GM12875 (cell line): ENCODE data around the gene SLC12A5.

Source experiments
- H3K4me3 ChIP-seq: one replicate; pipeline ENCODE4 v1.5.1; 2011; ENCODE audit warnings: low read depth, low read length, control low read depth
- CTCF ChIP-seq: IDR thresholded peaks from 2 replicates; pipeline ENCODE4 v1.5.1; 2011; ENCODE audit warnings: low read depth, mild to moderate bottlenecking, control low read depth, inconsistent platforms, low read length, moderate library complexity, borderline replicate concordance; ENCODE audit not compliant: insufficient read depth

Gene SLC12A5

GRCh38 chr20:46078954-46079353, 49.9 kb downstream of the SLC12A5 start:
- no peak for TF ChIP-seq CTCF
- H3K4me3 ChIP-seq: no peak overlapping the region

- no peak for TF ChIP-seq CTCF
- H3K4me3 ChIP-seq: no peak overlapping the region
These were observed 52.1 kb downstream of the SLC12A5 start for GRCh38 chr20:46081074-46081473.

- no peak overlapping the region for H3K4me3 ChIP-seq
- no peak for TF ChIP-seq CTCF
These were observed 54.1 kb downstream of the SLC12A5 start for GRCh38 chr20:46083101-46083500.

GRCh38 chr20:46083531-46084061, 54.6 kb downstream of the SLC12A5 start:
- no peak overlapping the region for H3K4me3 ChIP-seq
- no peak for TF ChIP-seq CTCF

- no peak for TF ChIP-seq CTCF
- H3K4me3 ChIP-seq: no peak overlapping the region
These were observed 55.8 kb downstream of the SLC12A5 start for GRCh38 chr20:46084805-46085178.

- TF ChIP-seq CTCF: no peak
- no peak overlapping the region for H3K4me3 ChIP-seq
These were observed 56.3 kb downstream of the SLC12A5 start for GRCh38 chr20:46085179-46085851.

- H3K4me3 ChIP-seq: no peak overlapping the region
- no peak for TF ChIP-seq CTCF
These were observed 58.1 kb downstream of the SLC12A5 start for GRCh38 chr20:46087161-46087560.
